ENCODE measurements around the gene ZDHHC11.
"Not testable (repeated sequence)": the region's sequence is repeated elsewhere in the genome, so short reads cannot be mapped to it uniquely, and the experiment has no call there.

ZDHHC11 gene

GRCh38 chr5:757346-757930 is 93.3 kb downstream of the ZDHHC11 start:
- Histone ChIP-seq H3K36me3 (ENCODE audit: control insufficient read depth, low read length) (no peaks in the 10 kb centered on the region), H3K9me3 (ENCODE audit: control insufficient read depth, insufficient read depth, low read length) (no peaks in the 10 kb centered on the region), H4K20me1 (ENCODE audit: control insufficient read depth, insufficient read depth, low read depth, low read length) (0 out of 2 replicates have a peak, but pooled peaks cover 3% of the 10 kb centered on the region), H3K27me3 (ENCODE audit: control insufficient read depth, low read length) (no peaks in the 10 kb centered on the region), H3K79me2 (ENCODE audit: control insufficient read depth, low read length) (no peaks in the 10 kb centered on the region), H3K4me2 (ENCODE audit: low read length) (no peak overlapping the region), H3K4me1 (ENCODE audit: control insufficient read depth, low read length) (no peaks in the 10 kb centered on the region), H3K27ac (ENCODE audit: low read depth, low read length) (no peak overlapping the region), H3K4me3 (ENCODE audit: low read length) (no peak overlapping the region), H3F3A (ENCODE audit: control insufficient read depth, insufficient read depth) (no peaks in the 10 kb centered on the region), H3K9me2 (replicated peaks; ENCODE audit: control insufficient read depth, low read length) (no peaks in the 10 kb centered on the region)
- TF ChIP-seq EZH2phosphoT487 (IDR thresholded peaks at IDR 0.05; ENCODE audit: borderline replicate concordance, low read length), result no peak
- TF ChIP-seq CTCF (IDR thresholded peaks at IDR 0.05; ENCODE audit: low read depth, low read length, poor library complexity, severe bottlenecking), result no peak

- Histone ChIP-seq H3K4me2 (ENCODE audit: low read length) (no peak overlapping the region), H3K4me1 (ENCODE audit: control insufficient read depth, low read length) (no peaks in the 10 kb centered on the region), H3K36me3 (ENCODE audit: control insufficient read depth, low read length) (no peaks in the 10 kb centered on the region), H3K27me3 (ENCODE audit: control insufficient read depth, low read length) (no peaks in the 10 kb centered on the region), H3K27ac (ENCODE audit: low read depth, low read length) (no peak overlapping the region), H3K79me2 (ENCODE audit: control insufficient read depth, low read length) (no peaks in the 10 kb centered on the region), H4K20me1 (ENCODE audit: control insufficient read depth, insufficient read depth, low read depth, low read length) (0 out of 2 replicates have a peak, but pooled peaks cover 3% of the 10 kb centered on the region), H3K9me2 (replicated peaks; ENCODE audit: control insufficient read depth, low read length) (no peaks in the 10 kb centered on the region), H3K4me3 (ENCODE audit: low read length) (no peak overlapping the region), H3K9me3 (ENCODE audit: control insufficient read depth, insufficient read depth, low read length) (no peaks in the 10 kb centered on the region), H3F3A (ENCODE audit: control insufficient read depth, insufficient read depth) (no peaks in the 10 kb centered on the region)
- TF ChIP-seq EZH2phosphoT487 (IDR thresholded peaks at IDR 0.05; ENCODE audit: borderline replicate concordance, low read length), result no peak
- no peak for TF ChIP-seq CTCF (IDR thresholded peaks at IDR 0.05; ENCODE audit: low read depth, low read length, poor library complexity, severe bottlenecking)
Measured at GRCh38 chr5:756865-757345, 93.9 kb downstream of the ZDHHC11 start.

GRCh38 chr5:756171-756570 is 94.6 kb downstream of the ZDHHC11 start:
- H3K36me3 ChIP-seq (ENCODE audit: control insufficient read depth, low read length), result no peaks in the 10 kb centered on the region
- H3K4me3 ChIP-seq (ENCODE audit: low read length), result no peak overlapping the region
- H3K4me1 ChIP-seq (ENCODE audit: control insufficient read depth, low read length), result no peaks in the 10 kb centered on the region
- H3K9me3 ChIP-seq (ENCODE audit: control insufficient read depth, insufficient read depth, low read length), result no peaks in the 10 kb centered on the region
- H3K27me3 ChIP-seq (ENCODE audit: control insufficient read depth, low read length), result no peaks in the 10 kb centered on the region
- no peak overlapping the region for H3K4me2 ChIP-seq (ENCODE audit: low read length)
- H3K9me2 ChIP-seq (replicated peaks; ENCODE audit: control insufficient read depth, low read length), result no peaks in the 10 kb centered on the region
- H3F3A ChIP-seq (ENCODE audit: control insufficient read depth, insufficient read depth), result no peaks in the 10 kb centered on the region
- 0 out of 2 replicates have a peak, but pooled peaks cover 3% of the 10 kb centered on the region for H4K20me1 ChIP-seq (ENCODE audit: control insufficient read depth, insufficient read depth, low read depth, low read length)
- no peak for TF ChIP-seq EZH2phosphoT487 (IDR thresholded peaks at IDR 0.05; ENCODE audit: borderline replicate concordance, low read length)
- TF ChIP-seq CTCF (IDR thresholded peaks at IDR 0.05; ENCODE audit: low read depth, low read length, poor library complexity, severe bottlenecking), result no peak
- H3K27ac ChIP-seq (ENCODE audit: low read depth, low read length), result no peak overlapping the region
- H3K79me2 ChIP-seq (ENCODE audit: control insufficient read depth, low read length), result no peaks in the 10 kb centered on the region

- not testable (repeated sequence) for H3K9me3 ChIP-seq (ENCODE audit: control insufficient read depth, insufficient read depth, low read length); H3K36me3 ChIP-seq (ENCODE audit: control insufficient read depth, low read length)
Measured at GRCh38 chr5:754143-754632, 96.6 kb downstream of the ZDHHC11 start.

GRCh38 chr5:753567-754142 is 97.1 kb downstream of the ZDHHC11 start:
- H3K27me3 ChIP-seq (ENCODE audit: control insufficient read depth, low read length); H3K36me3 ChIP-seq (ENCODE audit: control insufficient read depth, low read length); H3K4me1 ChIP-seq (ENCODE audit: control insufficient read depth, low read length); H4K20me1 ChIP-seq (ENCODE audit: control insufficient read depth, insufficient read depth, low read depth, low read length); H3K27ac ChIP-seq (ENCODE audit: low read depth, low read length); H3K9me2 ChIP-seq (replicated peaks; ENCODE audit: control insufficient read depth, low read length); H3K4me3 ChIP-seq (ENCODE audit: low read length); H3K79me2 ChIP-seq (ENCODE audit: control insufficient read depth, low read length); H3K4me2 ChIP-seq (ENCODE audit: low read length); H3F3A ChIP-seq (ENCODE audit: control insufficient read depth, insufficient read depth); H3K9me3 ChIP-seq (ENCODE audit: control insufficient read depth, insufficient read depth, low read length): not testable (repeated sequence)

More at GRCh38 chr5:754143-754632, 96.6 kb downstream of the ZDHHC11 start:
- H3K27me3 ChIP-seq (ENCODE audit: control insufficient read depth, low read length); H3K79me2 ChIP-seq (ENCODE audit: control insufficient read depth, low read length); H3K4me2 ChIP-seq (ENCODE audit: low read length); H3F3A ChIP-seq (ENCODE audit: control insufficient read depth, insufficient read depth); H3K27ac ChIP-seq (ENCODE audit: low read depth, low read length); H4K20me1 ChIP-seq (ENCODE audit: control insufficient read depth, insufficient read depth, low read depth, low read length); H3K4me3 ChIP-seq (ENCODE audit: low read length); H3K9me2 ChIP-seq (replicated peaks; ENCODE audit: control insufficient read depth, low read length); H3K4me1 ChIP-seq (ENCODE audit: control insufficient read depth, low read length): not testable (repeated sequence)

All from DOHH2 (cell line).